ENCODE results near the gene CD14.
"Not testable (repeated sequence)": the region's sequence is repeated elsewhere in the genome, so short reads cannot be mapped to it uniquely, and the experiment has no call there.

The CD14 gene

GRCh38 chr5:140633021-140633471, at the start of gene CD14:
Gene CD14 (minus strand): TSS chr5:140633175. CDS start chr5:140633071, 104 bp downstream.
- no peak for DNase-seq

- peak; percentile 89 for DNase-seq
These were observed 46.0 kb upstream of the CD14 start for GRCh38 chr5:140678993-140679392.

- no peak for DNase-seq
These were observed 45.0 kb upstream of the CD14 start for GRCh38 chr5:140677947-140678346.

GRCh38 chr5:140674629-140675028, 41.7 kb upstream of the CD14 start:
- DNase-seq, result no peak

GRCh38 chr5:140674211-140674610, 41.2 kb upstream of the CD14 start:
- DNase-seq, result no peak

- DNase-seq, result no peak
These were observed 40.4 kb upstream of the CD14 start, which contains the start of gene DND1 for GRCh38 chr5:140673187-140673976. Gene DND1 (minus strand): TSS chr5:140673576. CDS start chr5:140673542, 34 bp downstream.

- no peak for DNase-seq
These were observed 39.6 kb upstream of the CD14 start for GRCh38 chr5:140672455-140673186.

- DNase-seq, result no peak
These were observed 38.6 kb upstream of the CD14 start for GRCh38 chr5:140671472-140672125.

- DNase-seq, result not testable (repeated sequence)
These were observed 38.1 kb upstream of the CD14 start for GRCh38 chr5:140671035-140671434.

- peak; percentile 98 for DNase-seq
These were observed 31.6 kb upstream of the CD14 start, which contains the start of gene WDR55 for GRCh38 chr5:140664359-140665119. Gene WDR55 (plus strand): TSS chr5:140664904. CDS start chr5:140664913, 9 bp downstream.

- DNase-seq, result no peak
These were observed 31.0 kb upstream of the CD14 start for GRCh38 chr5:140664030-140664358.

GRCh38 chr5:140660371-140660770, 27.4 kb upstream of the CD14 start:
- DNase-seq, result not testable (repeated sequence)

GRCh38 chr5:140658870-140659269, 25.9 kb upstream of the CD14 start:
- no peak for DNase-seq

GRCh38 chr5:140647042-140647419, 14.1 kb upstream of the CD14 start:
- no peak for DNase-seq

GRCh38 chr5:140642718-140643117, 9.7 kb upstream of the CD14 start:
- no peak for DNase-seq

- DNase-seq, result no peak
These were observed 8.7 kb upstream of the CD14 start for GRCh38 chr5:140641716-140642115.

- peak; percentile 99 for DNase-seq
These were observed 6.4 kb upstream of the CD14 start, which contains the start of gene TMCO6 for GRCh38 chr5:140639148-140639981. Gene TMCO6 (plus strand): TSS chr5:140639451. CDS start chr5:140639528, 77 bp downstream.

GRCh38 chr5:140638898-140639147, 5.8 kb upstream of the CD14 start:
- DNase-seq, result not testable (repeated sequence)

- peak; percentile 22 for DNase-seq
These were observed 4.6 kb upstream of the CD14 start for GRCh38 chr5:140637371-140638100.

- DNase-seq, result no peak
These were observed 2.6 kb upstream of the CD14 start for GRCh38 chr5:140635291-140636257.

Measured in OCI-M1 (cell line).